Mucosa of rectum (tissue), 2 donors: ENCODE data around the gene RAB9B.
"Not testable (repeated sequence)": the region's sequence is repeated elsewhere in the genome, so short reads cannot be mapped to it uniquely, and the experiment has no call there.

Experiments used
- H3K27ac ChIP-seq, 2 donors: one replicate each; pipeline ENCODE4 v1.7.0; 2013; ENCODE audit warnings: inconsistent platforms in 2 of 2, low read depth in 2 of 2, low read length in 2 of 2
- H3K27me3 ChIP-seq, 2 donors: one replicate each; pipeline ENCODE4 v1.7.0; 2013; ENCODE audit warnings: low read length in 2 of 2; ENCODE audit not compliant: control insufficient read depth in 2 of 2, insufficient read depth in 2 of 2
- H3K36me3 ChIP-seq, 2 donors: one replicate each; pipeline ENCODE4 v1.7.0; 2013; ENCODE audit warnings: low read length in 2 of 2; ENCODE audit not compliant: control insufficient read depth in 2 of 2, insufficient read depth in 2 of 2
- H3K4me1 ChIP-seq, 2 donors: one replicate each; pipeline ENCODE4 v1.7.0; 2013; ENCODE audit warnings: low read length in 2 of 2, mild to moderate bottlenecking in 1 of 2; ENCODE audit not compliant: control insufficient read depth in 2 of 2, insufficient read depth in 2 of 2
- H3K4me3 ChIP-seq, 2 donors: one replicate each; pipeline ENCODE4 v1.7.0; 2013; ENCODE audit warnings: low read length in 2 of 2
- H3K9ac ChIP-seq, 2 donors: one replicate each; pipeline ENCODE4 v1.7.0; 2013; ENCODE audit warnings: low read length in 2 of 2, low read depth in 1 of 2, mild to moderate bottlenecking in 1 of 2
- H3K9me3 ChIP-seq, 2 donors: one replicate each; pipeline ENCODE4 v1.7.0; 2013; ENCODE audit warnings: low read length in 2 of 2; ENCODE audit not compliant: control insufficient read depth in 2 of 2
- donor health status: healthy.
- donor health status: Normal muscosa, but diverticular disease.

The RAB9B gene

GRCh38 chrX:103817101-103817500, 15.0 kb downstream of the RAB9B start:
- not testable (repeated sequence) for H3K4me1 ChIP-seq, H3K27me3 ChIP-seq, H3K9ac ChIP-seq, H3K36me3 ChIP-seq, H3K4me3 ChIP-seq, H3K9me3 ChIP-seq, H3K27ac ChIP-seq

GRCh38 chrX:103811858-103812257, 20.2 kb downstream of the RAB9B start:
- Histone ChIP-seq H3K4me3 (no peak overlapping the region), H3K27me3 (peaks cover 3 to 5% of the 10 kb centered on the region in 2 donors)

GRCh38 chrX:103806862-103807474, 25.1 kb downstream of the RAB9B start:
- Histone ChIP-seq H3K4me3 (no peak overlapping the region), H3K4me1 (no peaks in the 10 kb centered on the region), H3K9ac (no peak overlapping the region), H3K27ac (no peak overlapping the region), H3K36me3 (no peaks in the 10 kb centered on the region), H3K27me3 (peaks cover 0 to 5% of the 10 kb centered on the region in 2 donors), H3K9me3 (no peaks in the 10 kb centered on the region)

More at GRCh38 chrX:103811858-103812257, 20.2 kb downstream of the RAB9B start:
- Histone ChIP-seq H3K9me3 (no peaks in the 10 kb centered on the region), H3K4me1 (no peaks in the 10 kb centered on the region), H3K9ac (no peak overlapping the region), H3K27ac (no peak overlapping the region), H3K36me3 (no peaks in the 10 kb centered on the region)

GRCh38 chrX:103805860-103806259, 26.2 kb downstream of the RAB9B start:
- no peaks in the 10 kb centered on the region for H3K4me1 ChIP-seq
- no peak overlapping the region for H3K4me3 ChIP-seq
- no peak overlapping the region for H3K27ac ChIP-seq
- H3K27me3 ChIP-seq: peaks cover 0 to 5% of the 10 kb centered on the region in 2 donors
- no peaks in the 10 kb centered on the region for H3K36me3 ChIP-seq
- no peak overlapping the region for H3K9ac ChIP-seq
- H3K9me3 ChIP-seq: no peaks in the 10 kb centered on the region

GRCh38 chrX:103800318-103800717, 31.7 kb downstream of the RAB9B start:
- no peaks in the 10 kb centered on the region for H3K36me3 ChIP-seq
- H3K4me3 ChIP-seq: no peak overlapping the region
- no peaks in the 10 kb centered on the region for H3K9me3 ChIP-seq
- peaks cover 0 to 4% of the 10 kb centered on the region in 2 donors for H3K27me3 ChIP-seq
- H3K9ac ChIP-seq: no peak overlapping the region
- H3K27ac ChIP-seq: no peak overlapping the region
- no peaks in the 10 kb centered on the region for H3K4me1 ChIP-seq

- no peaks in the 10 kb centered on the region for H3K36me3 ChIP-seq
These were observed 34.4 kb downstream of the RAB9B start for GRCh38 chrX:103797691-103798090.

GRCh38 chrX:103794119-103794518, 37.9 kb downstream of the RAB9B start:
- Histone ChIP-seq H3K27ac (no peak overlapping the region), H3K27me3 (peaks cover 4% of the 10 kb centered on the region in 2 donors), H3K4me3 (no peak overlapping the region), H3K36me3 (no peaks in the 10 kb centered on the region), H3K9me3 (no peaks in the 10 kb centered on the region), H3K9ac (no peak overlapping the region), H3K4me1 (no peaks in the 10 kb centered on the region)

More at GRCh38 chrX:103797691-103798090, 34.4 kb downstream of the RAB9B start:
- H3K27me3 ChIP-seq: peaks cover 0 to 4% of the 10 kb centered on the region in 2 donors
- no peak overlapping the region for H3K9ac ChIP-seq
- no peak overlapping the region for H3K27ac ChIP-seq
- no peaks in the 10 kb centered on the region for H3K9me3 ChIP-seq
- H3K4me3 ChIP-seq: no peak overlapping the region
- no peaks in the 10 kb centered on the region for H3K4me1 ChIP-seq

GRCh38 chrX:103793545-103793940, 38.5 kb downstream of the RAB9B start:
- Histone ChIP-seq H3K4me1 (no peaks in the 10 kb centered on the region), H3K9ac (no peak overlapping the region), H3K4me3 (no peak overlapping the region), H3K9me3 (no peaks in the 10 kb centered on the region), H3K27me3 (peaks cover 4 to 6% of the 10 kb centered on the region in 2 donors), H3K36me3 (no peaks in the 10 kb centered on the region), H3K27ac (no peak overlapping the region)

- Histone ChIP-seq H3K4me3 (no peak overlapping the region), H3K27ac (no peak overlapping the region), H3K9ac (no peak overlapping the region), H3K4me1 (no peaks in the 10 kb centered on the region), H3K27me3 (peaks cover 4 to 6% of the 10 kb centered on the region in 2 donors), H3K9me3 (no peaks in the 10 kb centered on the region), H3K36me3 (no peaks in the 10 kb centered on the region)
These were observed 39.0 kb downstream of the RAB9B start for GRCh38 chrX:103792916-103793544.

GRCh38 chrX:103791826-103792485, 40.1 kb downstream of the RAB9B start:
- H3K36me3 ChIP-seq: no peaks in the 10 kb centered on the region
- H3K9me3 ChIP-seq: no peaks in the 10 kb centered on the region
- no peaks in the 10 kb centered on the region for H3K4me1 ChIP-seq
- no peak overlapping the region for H3K4me3 ChIP-seq
- H3K9ac ChIP-seq: no peak overlapping the region
- H3K27me3 ChIP-seq: peaks cover 3 to 4% of the 10 kb centered on the region in 2 donors
- H3K27ac ChIP-seq: no peak overlapping the region
